ENCODE measurements around the gene CEP164.

- TF ChIP-seq, protein P1, sequence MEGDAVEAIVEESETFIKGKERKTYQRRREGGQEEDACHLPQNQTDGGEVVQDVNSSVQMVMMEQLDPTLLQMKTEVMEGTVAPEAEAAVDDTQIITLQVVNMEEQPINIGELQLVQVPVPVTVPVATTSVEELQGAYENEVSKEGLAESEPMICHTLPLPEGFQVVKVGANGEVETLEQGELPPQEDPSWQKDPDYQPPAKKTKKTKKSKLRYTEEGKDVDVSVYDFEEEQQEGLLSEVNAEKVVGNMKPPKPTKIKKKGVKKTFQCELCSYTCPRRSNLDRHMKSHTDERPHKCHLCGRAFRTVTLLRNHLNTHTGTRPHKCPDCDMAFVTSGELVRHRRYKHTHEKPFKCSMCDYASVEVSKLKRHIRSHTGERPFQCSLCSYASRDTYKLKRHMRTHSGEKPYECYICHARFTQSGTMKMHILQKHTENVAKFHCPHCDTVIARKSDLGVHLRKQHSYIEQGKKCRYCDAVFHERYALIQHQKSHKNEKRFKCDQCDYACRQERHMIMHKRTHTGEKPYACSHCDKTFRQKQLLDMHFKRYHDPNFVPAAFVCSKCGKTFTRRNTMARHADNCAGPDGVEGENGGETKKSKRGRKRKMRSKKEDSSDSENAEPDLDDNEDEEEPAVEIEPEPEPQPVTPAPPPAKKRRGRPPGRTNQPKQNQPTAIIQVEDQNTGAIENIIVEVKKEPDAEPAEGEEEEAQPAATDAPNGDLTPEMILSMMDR (IDR thresholded peaks at IDR 0.05) = no peak
- TF ChIP-seq POLR2AphosphoS5 (IDR thresholded peaks at IDR 0.05; ENCODE audit: insufficient read depth in 1 of 2, low read depth in 1 of 2) = no peak
Measured at GRCh38 chr11:117290809-117291396, 36.8 kb upstream of the CEP164 start, which contains the start of gene BACE1-AS.

Data from vagina (tissue), 2 donors.